GM18517 (cell line): Measurements from ENCODE around the gene PIH1D2.
A peak's percentile ranks its signal among the peaks of the same experiment; 100 is the strongest.
"Not testable (repeated sequence)": the region's sequence is repeated elsewhere in the genome, so short reads cannot be mapped to it uniquely, and the experiment has no call there.

Experiments
- ATAC-seq: cut with Tn5 transposase; IDR thresholded peaks from one replicate; pipeline ENCODE4 v1.9.1; 2021; ENCODE audit warnings: mild to moderate bottlenecking, moderate library complexity; ENCODE audit not compliant: unreplicated experiment

PIH1D2 gene

GRCh38 chr11:112073941-112074811, at the start of gene PIH1D2, which contains the start of gene NKAPD1:
TSS of gene PIH1D2 (minus strand) at chr11:112074017. CDS start at chr11:112073174, 843 bp downstream.
TSS of gene NKAPD1 (plus strand) at chr11:112074299. CDS start at chr11:112075575, 1,276 bp downstream.
- peak; percentile 86 for ATAC-seq

- no peak for ATAC-seq
These were observed 49.3 kb upstream of the PIH1D2 start for GRCh38 chr11:112123129-112123528.

- ATAC-seq = no peak
These were observed 48.3 kb upstream of the PIH1D2 start for GRCh38 chr11:112121981-112122615.

- no peak for ATAC-seq
These were observed 44.4 kb upstream of the PIH1D2 start for GRCh38 chr11:112118176-112118575.

- no peak for ATAC-seq
These were observed 41.6 kb upstream of the PIH1D2 start for GRCh38 chr11:112115386-112115785.

GRCh38 chr11:112114460-112114859, 40.6 kb upstream of the PIH1D2 start:
- ATAC-seq = no peak

- ATAC-seq = peak; percentile 59
These were observed 40.0 kb upstream of the PIH1D2 start for GRCh38 chr11:112113539-112114457.

- ATAC-seq = no peak
These were observed 32.3 kb upstream of the PIH1D2 start for GRCh38 chr11:112106070-112106469.

- ATAC-seq = no peak
These were observed 29.6 kb upstream of the PIH1D2 start for GRCh38 chr11:112103446-112103845.

- ATAC-seq = no peak
These were observed 26.6 kb upstream of the PIH1D2 start for GRCh38 chr11:112100462-112100861.

- ATAC-seq = no peak
These were observed 24.1 kb upstream of the PIH1D2 start for GRCh38 chr11:112097734-112098528.

GRCh38 chr11:112096194-112096593, 22.4 kb upstream of the PIH1D2 start:
- no peak for ATAC-seq

GRCh38 chr11:112095302-112095701, 21.5 kb upstream of the PIH1D2 start:
- not testable (repeated sequence) for ATAC-seq

GRCh38 chr11:112087212-112087611, 13.4 kb upstream of the PIH1D2 start:
- ATAC-seq = no peak

GRCh38 chr11:112086422-112087191, 12.8 kb upstream of the PIH1D2 start, which contains the start of the genes SDHD and TIMM8B:
TSS of gene SDHD (plus strand) at chr11:112086873. CDS start at chr11:112086908, 35 bp downstream.
TSS of gene TIMM8B (minus strand) at chr11:112086756. CDS start at chr11:112086723, 33 bp downstream.
- ATAC-seq = peak; percentile 85

- ATAC-seq = peak; percentile 29
These were observed 12.1 kb upstream of the PIH1D2 start for GRCh38 chr11:112085822-112086421.

- no peak for ATAC-seq
These were observed 8.9 kb upstream of the PIH1D2 start for GRCh38 chr11:112082729-112083128.

GRCh38 chr11:112062923-112063322, 10.9 kb downstream of the PIH1D2 start:
- ATAC-seq = no peak

- no peak for ATAC-seq
These were observed 15.7 kb downstream of the PIH1D2 start for GRCh38 chr11:112058103-112058502.
